DMS 273 (cell line): ENCODE data around the gene CDK2.

Source experiments
- DNase-seq: peaks from one replicate; lab custom pipeline; 2025; ENCODE audit not compliant: unreplicated experiment; lab: John Stamatoyannopoulos, UW

Gene CDK2

DNA sequence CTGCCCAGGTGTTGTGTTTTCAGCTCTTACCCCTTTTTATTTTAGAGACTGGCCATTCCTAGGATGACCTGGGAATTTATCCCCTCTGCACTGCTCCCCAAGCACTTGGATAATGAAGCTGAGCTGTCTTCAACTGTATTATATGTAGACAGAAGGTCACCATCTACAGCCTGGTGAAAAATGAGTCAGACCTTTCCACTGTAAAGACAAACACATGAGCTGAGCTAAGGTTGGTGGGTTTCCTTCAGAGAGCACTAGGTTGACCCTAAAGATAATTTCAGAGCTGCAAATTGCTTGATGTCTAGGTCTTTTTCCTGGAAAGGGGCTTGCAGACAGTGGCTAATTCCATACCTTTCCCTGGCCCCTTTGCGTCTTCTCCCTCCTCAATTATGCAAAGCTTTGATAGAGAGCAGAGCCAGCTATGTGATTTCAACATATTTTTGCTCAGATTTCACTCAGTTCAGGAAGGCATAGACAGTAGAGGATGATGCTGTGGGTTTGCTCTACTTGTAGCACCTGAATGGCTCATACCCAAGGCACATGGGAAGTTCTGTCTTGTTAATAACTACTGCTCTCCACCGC, 45.0 kb downstream of the CDK2 start:
- no peak for DNase-seq

DNA sequence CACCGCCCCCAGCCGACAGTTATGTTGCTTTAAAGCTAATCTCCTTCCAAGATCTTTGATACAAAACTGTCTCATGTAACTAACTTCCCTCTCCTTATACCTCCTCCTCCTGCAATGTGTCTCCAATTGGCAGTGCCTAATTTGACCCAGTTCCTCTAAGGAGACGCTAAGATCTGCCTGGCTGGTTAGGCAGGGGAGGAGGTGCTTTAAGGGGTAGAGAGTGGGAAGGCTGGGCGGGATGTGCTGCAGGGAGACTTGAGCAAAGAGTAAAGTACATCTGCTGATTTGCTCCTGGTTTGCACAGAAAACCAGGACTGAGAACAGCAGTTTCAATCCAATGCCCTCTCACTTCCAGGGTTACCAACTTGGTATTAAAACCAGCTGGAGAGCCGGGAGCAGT, 46.9 kb downstream of the CDK2 start:
- no peak for DNase-seq

DNA sequence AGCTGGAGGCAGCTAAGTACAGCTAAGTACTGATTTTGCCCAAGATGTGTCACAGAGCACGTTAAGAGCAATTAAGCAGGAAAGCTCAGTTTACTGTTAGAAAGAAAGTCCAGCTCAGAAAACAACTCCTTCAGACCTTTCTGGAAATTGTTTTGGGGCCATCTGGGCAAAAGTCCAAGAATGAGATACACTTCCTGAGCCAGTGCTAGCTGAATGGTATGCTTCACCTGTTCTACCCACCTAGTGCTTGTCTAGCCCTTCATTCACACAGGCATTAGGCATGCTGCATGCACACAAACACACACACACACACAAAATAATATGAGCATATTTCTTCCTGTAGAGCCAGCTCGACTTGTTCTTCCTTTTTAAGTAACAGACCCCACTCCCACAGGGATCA, 47.6 kb downstream of the CDK2 start:
- DNase-seq, result no peak

DNA sequence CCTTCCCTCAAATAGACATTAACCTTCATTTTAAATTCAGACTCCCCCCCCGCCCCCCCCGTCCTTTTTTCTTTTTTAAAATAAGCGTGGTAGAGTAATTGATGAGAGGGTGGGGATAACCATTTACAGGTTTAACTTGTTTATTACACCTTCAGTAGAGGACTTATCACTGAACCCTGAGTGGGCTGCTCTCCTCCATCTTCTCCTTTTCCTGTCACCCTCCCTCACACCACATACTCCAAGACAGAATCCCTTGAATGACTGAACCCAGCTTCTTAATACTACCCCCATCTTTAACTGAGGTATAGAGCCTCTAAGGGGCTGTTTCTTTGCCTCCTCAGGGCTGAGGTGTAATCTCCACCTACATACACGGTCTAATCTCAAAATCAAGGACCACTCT, 50.6 kb downstream of the CDK2 start:
- DNase-seq, result no peak

DNA sequence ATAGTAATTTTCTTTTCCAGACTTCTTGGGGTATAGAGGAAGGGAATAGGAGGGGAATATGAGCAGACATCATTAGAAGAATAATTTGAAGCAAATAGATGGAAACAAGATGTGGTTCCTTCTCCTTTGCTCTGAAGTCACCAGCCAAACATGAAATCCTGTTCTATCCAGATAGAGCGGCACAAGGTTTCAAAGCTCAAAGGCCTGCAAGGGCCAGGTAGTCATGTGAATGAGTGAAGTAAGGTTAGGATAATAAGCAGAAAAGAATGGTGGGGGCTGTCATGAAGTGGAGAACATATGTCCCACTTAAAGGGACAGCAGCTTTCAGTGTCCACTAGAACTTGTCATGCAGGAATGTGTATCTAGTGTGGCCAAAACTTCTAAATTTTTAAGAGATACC, 51.7 kb downstream of the CDK2 start:
- DNase-seq, result no peak

DNA sequence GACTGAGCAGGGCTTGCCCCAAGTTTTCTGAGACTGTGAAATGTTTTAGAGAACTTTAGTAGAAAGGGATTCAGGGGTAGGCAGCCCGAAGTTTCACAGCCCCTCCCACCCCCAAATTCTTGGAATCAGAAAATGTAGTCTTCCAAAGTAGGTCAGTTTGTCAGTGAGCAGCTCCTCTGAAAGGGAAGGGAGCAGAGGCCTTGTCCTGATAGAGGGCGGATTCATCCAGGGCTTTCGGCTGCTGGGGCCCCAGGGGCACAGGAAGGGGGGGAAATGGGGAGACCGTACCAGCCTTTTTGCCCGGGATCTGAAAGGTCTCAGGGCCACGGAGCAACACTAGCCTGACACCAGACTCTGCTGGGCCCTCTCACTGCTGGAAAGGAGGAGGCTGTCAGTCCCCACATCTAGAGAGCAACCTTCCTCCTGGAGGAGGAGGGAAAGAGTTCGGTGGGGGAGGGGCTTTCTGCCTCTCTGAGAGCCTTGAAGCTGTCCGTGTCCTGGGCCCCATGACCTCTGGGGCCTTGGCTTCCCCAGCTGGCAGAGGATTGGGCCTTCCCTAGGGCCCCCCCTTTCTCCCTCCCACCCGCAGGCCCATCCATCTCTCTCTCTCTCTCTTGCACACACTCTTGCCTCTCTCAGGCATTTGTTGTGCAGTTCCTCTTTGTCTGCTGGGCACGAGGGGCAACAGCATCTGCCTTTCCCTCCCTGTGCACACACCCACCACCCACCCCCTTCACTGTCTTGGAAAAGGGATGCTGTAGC, 54.0 kb downstream of the CDK2 start, which contains the start of gene IKZF4:
IKZF4 (plus strand) TSS at position 621 of the 762 bp plus-strand sequence. CDS start 451 bp downstream, outside the sequence.
- no peak for DNase-seq

DNA sequence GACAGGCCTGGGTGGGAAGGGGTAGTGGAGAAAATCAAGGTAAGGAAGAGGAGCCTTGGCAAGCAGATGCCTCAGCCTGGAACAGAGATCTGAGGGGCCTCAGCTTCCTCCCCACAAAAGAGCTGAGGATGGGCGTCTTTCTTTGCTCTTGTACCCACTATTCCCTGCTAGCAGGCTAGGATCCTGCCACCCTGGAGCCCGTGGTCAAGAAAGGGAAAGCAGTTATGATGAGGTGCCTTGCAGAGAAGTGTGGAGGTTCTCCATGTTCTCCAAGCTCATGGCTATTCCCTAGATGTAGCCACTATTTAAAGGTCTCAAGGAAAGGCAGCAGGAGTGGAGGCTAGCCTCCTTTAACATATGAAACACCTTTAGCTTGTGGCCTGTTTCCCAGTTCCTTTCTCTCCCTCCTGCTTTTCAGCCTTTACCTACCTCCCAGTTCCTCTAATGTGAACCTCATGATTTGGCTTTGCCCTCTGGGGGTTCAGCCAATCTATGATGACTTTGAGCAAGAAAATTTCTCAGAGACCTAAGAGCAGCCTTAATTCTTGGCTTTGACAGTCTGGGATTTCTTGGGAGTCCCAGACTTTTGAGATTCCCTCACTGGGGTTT, 55.4 kb downstream of the CDK2 start:
- no peak for DNase-seq
